SK-N-SH (cell line): ENCODE measurements around the gene SLC26A4. TPM values are rescaled to one million over a fixed set of nuclear protein-coding genes. Genes with fewer than 3 reads are reported as not detected.

Experiments used
- CTCF ChIA-PET: fragments of 300-600, 350-600 bp; formaldehyde crosslinking; extraction: SDS; loops from one replicate; lab custom pipeline; 2021; lab: Yijun Ruan, JAX
- POLR2A ChIA-PET: fragments of 350-600 bp; sonication (Branson Sonifier 250); formaldehyde crosslinking; extraction: SDS; loops from one replicate; lab custom pipeline; 2020; ENCODE audit warnings: antibody characterized with exemption, inconsistent platforms; lab: Yijun Ruan, JAX
- DNase-seq: peaks from one replicate; pipeline ENCODE4 v3.0.0; 2012
- H2AFZ ChIP-seq: fragments of 200-600 bp; sonication (generic); 2 replicates; pipeline ENCODE4 v1.8.1; 2016; ENCODE audit warnings: antibody characterized with exemption, mild to moderate bottlenecking, low read depth
- H3F3A ChIP-seq: fragments of 200-600 bp; sonication (generic); replicated peaks from 2 replicates; pipeline ENCODE3; 2016; ENCODE audit warnings: antibody characterized with exemption, mild to moderate bottlenecking; ENCODE audit not compliant: insufficient read depth
- H3K27ac ChIP-seq, 2 experiments: fragments of 200-500 bp in 1 of 2; fragments of 200-600 bp in 1 of 2; sonication (Bioruptor generic) in 1 of 2; sonication (generic), shearing (Covaris generic) in 1 of 2; 2 replicates each; pipeline versions ENCODE4 v1.5.1 to v1.6.1; 2014 to 2016; ENCODE audit warnings: low read depth in 2 of 2, inconsistent platforms in 1 of 2, low read length in 1 of 2, mild to moderate bottlenecking in 1 of 2, mixed read lengths in 1 of 2
- H3K27me3 ChIP-seq: fragments of 200-600 bp; sonication (generic), shearing (Covaris generic); 2 replicates; pipeline ENCODE4 v1.6.1; 2016; ENCODE audit warnings: mixed run types; ENCODE audit not compliant: insufficient read depth
- H3K36me3 ChIP-seq, 2 experiments: fragments of 200-500 bp in 1 of 2; fragments of 200-600 bp in 1 of 2; sonication (Bioruptor generic) in 1 of 2; sonication (generic) in 1 of 2; replicated peaks in 1 of 2; 2 replicates each; pipeline versions ENCODE3 to v1.5.1; 2014 to 2016; ENCODE audit warnings: low read length in 1 of 2, mild to moderate bottlenecking in 1 of 2; ENCODE audit not compliant: insufficient read depth in 2 of 2, control insufficient read depth in 1 of 2
- H3K4me1 ChIP-seq, 2 experiments: fragments of 200-500 bp in 1 of 2; fragments of 200-600 bp in 1 of 2; sonication (Bioruptor generic) in 1 of 2; sonication (generic), shearing (Covaris generic) in 1 of 2; 2 replicates each; pipeline versions ENCODE4 v1.5.1 to v1.6.1; 2014 to 2016; ENCODE audit warnings: low read depth in 1 of 2, low read length in 1 of 2, mixed run types in 1 of 2; ENCODE audit not compliant: insufficient read depth in 2 of 2, control insufficient read depth in 1 of 2
- H3K4me2 ChIP-seq: fragments of 200-600 bp; sonication (generic), shearing (Covaris generic); 2 replicates; pipeline ENCODE4 v1.6.1; 2017; ENCODE audit warnings: mixed run types
- H3K4me3 ChIP-seq, 2 experiments: fragments of 200-500 bp in 1 of 2; fragments of 200-600 bp in 1 of 2; sonication (Bioruptor generic) in 1 of 2; sonication (generic), shearing (Covaris generic) in 1 of 2; 2 replicates each; pipeline versions ENCODE4 v1.5.1 to v1.8.1; 2014 to 2016; ENCODE audit warnings: low read depth in 2 of 2, inconsistent platforms in 1 of 2, low read length in 1 of 2, mild to moderate bottlenecking in 1 of 2, mixed read lengths in 1 of 2, moderate library complexity in 1 of 2
- H3K79me2 ChIP-seq: fragments of 200-600 bp; sonication (generic); 2 replicates; pipeline ENCODE4 v1.8.1; 2017; ENCODE audit warnings: mild to moderate bottlenecking; ENCODE audit not compliant: insufficient read depth
- H3K9ac ChIP-seq: fragments of 200-600 bp; sonication (generic); 2 replicates; pipeline ENCODE4 v1.6.1; 2017; ENCODE audit warnings: mixed run types
- H3K9me2 ChIP-seq: fragments of 200-600 bp; sonication (generic); 2 replicates; pipeline ENCODE4 v1.6.1; 2017; ENCODE audit warnings: mixed run types
- H3K9me3 ChIP-seq: fragments of 200-600 bp; sonication (generic); 2 replicates; pipeline ENCODE4 v1.6.1; 2017; ENCODE audit warnings: mixed run types, mild to moderate bottlenecking, moderate library complexity
- H4K20me1 ChIP-seq: fragments of 200-600 bp; sonication (generic); 2 replicates; pipeline ENCODE4 v1.6.1; 2017; ENCODE audit warnings: mild to moderate bottlenecking, mixed run types; ENCODE audit not compliant: insufficient read depth
- GATA2 ChIP-seq: sonication (generic); formaldehyde crosslinking; IDR thresholded peaks from 2 replicates; pipeline ENCODE4 v1.5.0; 2020; ENCODE audit warnings: mild to moderate bottlenecking, missing genetic modification reagents
- IRF3 ChIP-seq: fragments of 150-350 bp; IDR thresholded peaks from 2 replicates; pipeline ENCODE4 v1.6.1; 2016; ENCODE audit warnings: mild to moderate bottlenecking, low read depth, low read length
- JUND ChIP-seq: IDR thresholded peaks from 2 replicates; pipeline ENCODE4 v1.4.0; 2012
- MXI1 ChIP-seq: IDR thresholded peaks from 2 replicates; pipeline ENCODE4 v1.6.1; 2012; ENCODE audit warnings: mild to moderate bottlenecking, low read depth, low read length, improper control_type of control experiment
- NFIC ChIP-seq: IDR thresholded peaks from 2 replicates; pipeline ENCODE4 v1.4.0; 2012; ENCODE audit warnings: borderline replicate concordance
- POLR2AphosphoS5 ChIP-seq: IDR thresholded peaks from 2 replicates; pipeline ENCODE4 v1.6.1; 2012; ENCODE audit warnings: low read depth, low read length
- RAD21 ChIP-seq: IDR thresholded peaks from 2 replicates; pipeline ENCODE4 v1.6.1; 2012; ENCODE audit warnings: mild to moderate bottlenecking, low read length
- RXRA ChIP-seq: IDR thresholded peaks from 2 replicates; pipeline ENCODE4 v1.4.0; 2012; ENCODE audit warnings: low read depth, mild to moderate bottlenecking, borderline replicate concordance
- SIN3A ChIP-seq: IDR thresholded peaks from 2 replicates; pipeline ENCODE4 v1.6.1; 2012; ENCODE audit warnings: low read depth, mild to moderate bottlenecking, low read length, moderate library complexity, borderline replicate concordance
- SMC3 ChIP-seq: IDR thresholded peaks from 2 replicates; pipeline ENCODE4 v1.6.1; 2012; ENCODE audit warnings: low read depth, low read length, improper control_type of control experiment
- TAF1 ChIP-seq: IDR thresholded peaks from 2 replicates; pipeline ENCODE4 v1.6.1; 2012; ENCODE audit warnings: low read depth, mild to moderate bottlenecking, low read length, moderate library complexity, borderline replicate concordance
- TCF12 ChIP-seq: IDR thresholded peaks from 2 replicates; pipeline ENCODE4 v1.4.0; 2012
- TEAD4 ChIP-seq: IDR thresholded peaks from 2 replicates; pipeline ENCODE4 v1.4.0; 2012; ENCODE audit warnings: mild to moderate bottlenecking, borderline replicate concordance; ENCODE audit not compliant: insufficient read depth
- YY1 ChIP-seq: IDR thresholded peaks from 2 replicates; pipeline ENCODE4 v1.4.0; 2012; ENCODE audit warnings: low read depth, mild to moderate bottlenecking
- ZBTB33 ChIP-seq: IDR thresholded peaks from 2 replicates; pipeline ENCODE4 v1.4.0; 2012; ENCODE audit warnings: low read depth, borderline replicate concordance
- WGBS: methylation state at CpG from one replicate; pipeline ENCODE4 v1.1.6; 2017; ENCODE audit warnings: low lambda C conversion rate; 5-methylcytosine and 5-hydroxymethylcytosine counted together
- polyA plus RNA-seq, 3 experiments: library from polyadenylated mRNA; depleted of rRNA; stranded (reverse); fragments of >200 nt; gene quantifications; 2 replicates each; pipeline ENCODE4 v1.2.3, GENCODE V29; 2012
- TF ChIP-seq, protein P1 (sequence below): fragments of 150-350 bp; IDR thresholded peaks from 2 replicates; pipeline ENCODE4 v1.6.1; 2017; ENCODE audit warnings: antibody characterized with exemption, low read length, low read depth, borderline replicate concordance
- TF ChIP-seq, protein P2 (sequence below): fragments of 200-600 bp; sonication (generic); IDR thresholded peaks from 2 replicates; pipeline ENCODE4 v1.6.1; 2017; ENCODE audit warnings: antibody characterized with exemption, mild to moderate bottlenecking, moderate library complexity

The SLC26A4 gene
- polyA plus RNA-seq, 1 of the 3 experiments (the other 2 are of a cell fraction): 0.61 TPM

DNA sequence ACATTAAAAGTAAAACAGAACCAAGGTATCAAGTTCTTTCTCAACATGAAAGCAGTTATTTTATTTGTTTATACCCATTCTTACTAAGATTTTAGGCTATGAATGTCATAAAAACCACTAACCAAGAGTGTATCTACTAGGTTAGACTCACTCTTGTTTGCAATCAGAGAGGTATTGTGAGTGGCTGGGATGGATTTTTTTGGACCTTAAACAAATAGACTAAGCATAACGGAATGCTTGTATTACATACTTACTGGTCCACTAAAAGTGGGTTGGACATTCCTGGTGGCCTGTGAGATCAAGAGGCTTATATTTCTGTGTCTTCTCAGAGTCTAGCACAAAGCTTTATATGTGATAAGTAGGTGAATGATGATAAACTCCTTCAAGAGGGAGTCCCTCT, 50.7 kb downstream of the SLC26A4 start:
- Histone ChIP-seq H3K4me2 (no peak overlapping the region), H4K20me1 (no peaks in the 10 kb centered on the region), H2AFZ (no peak overlapping the region), H3K9me3 (no peaks in the 10 kb centered on the region), H3K79me2 (no peaks in the 10 kb centered on the region), H3K4me1 (no peaks in the 10 kb centered on the region), H3K4me3 (no peak overlapping the region), H3K27me3 (no peaks in the 10 kb centered on the region), H3K27ac (no peak overlapping the region), H3F3A (no peaks in the 10 kb centered on the region), H3K36me3 (no peaks in the 10 kb centered on the region), H3K9ac (no peak overlapping the region), H3K9me2 (no peaks in the 10 kb centered on the region)
- WGBS: 54% methylated on average over 1 of the region's 1 CpG
- no peak for TF ChIP-seq TAF1
- no peak for TF ChIP-seq POLR2AphosphoS5
- TF ChIP-seq, protein P1, sequence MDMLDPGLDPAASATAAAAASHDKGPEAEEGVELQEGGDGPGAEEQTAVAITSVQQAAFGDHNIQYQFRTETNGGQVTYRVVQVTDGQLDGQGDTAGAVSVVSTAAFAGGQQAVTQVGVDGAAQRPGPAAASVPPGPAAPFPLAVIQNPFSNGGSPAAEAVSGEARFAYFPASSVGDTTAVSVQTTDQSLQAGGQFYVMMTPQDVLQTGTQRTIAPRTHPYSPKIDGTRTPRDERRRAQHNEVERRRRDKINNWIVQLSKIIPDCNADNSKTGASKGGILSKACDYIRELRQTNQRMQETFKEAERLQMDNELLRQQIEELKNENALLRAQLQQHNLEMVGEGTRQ: no peak
- no peak for TF ChIP-seq JUND
- no peak for TF ChIP-seq SIN3A
- no peak for TF ChIP-seq MXI1
- TF ChIP-seq RAD21: no peak
- no peak for TF ChIP-seq IRF3
- TF ChIP-seq RXRA: no peak
- TF ChIP-seq NFIC: no peak
- TF ChIP-seq TEAD4: no peak
- TF ChIP-seq ZBTB33: no peak
- TF ChIP-seq TCF12: no peak
- TF ChIP-seq, protein P2, sequence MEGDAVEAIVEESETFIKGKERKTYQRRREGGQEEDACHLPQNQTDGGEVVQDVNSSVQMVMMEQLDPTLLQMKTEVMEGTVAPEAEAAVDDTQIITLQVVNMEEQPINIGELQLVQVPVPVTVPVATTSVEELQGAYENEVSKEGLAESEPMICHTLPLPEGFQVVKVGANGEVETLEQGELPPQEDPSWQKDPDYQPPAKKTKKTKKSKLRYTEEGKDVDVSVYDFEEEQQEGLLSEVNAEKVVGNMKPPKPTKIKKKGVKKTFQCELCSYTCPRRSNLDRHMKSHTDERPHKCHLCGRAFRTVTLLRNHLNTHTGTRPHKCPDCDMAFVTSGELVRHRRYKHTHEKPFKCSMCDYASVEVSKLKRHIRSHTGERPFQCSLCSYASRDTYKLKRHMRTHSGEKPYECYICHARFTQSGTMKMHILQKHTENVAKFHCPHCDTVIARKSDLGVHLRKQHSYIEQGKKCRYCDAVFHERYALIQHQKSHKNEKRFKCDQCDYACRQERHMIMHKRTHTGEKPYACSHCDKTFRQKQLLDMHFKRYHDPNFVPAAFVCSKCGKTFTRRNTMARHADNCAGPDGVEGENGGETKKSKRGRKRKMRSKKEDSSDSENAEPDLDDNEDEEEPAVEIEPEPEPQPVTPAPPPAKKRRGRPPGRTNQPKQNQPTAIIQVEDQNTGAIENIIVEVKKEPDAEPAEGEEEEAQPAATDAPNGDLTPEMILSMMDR: no peak
- no peak for TF ChIP-seq SMC3
- TF ChIP-seq YY1: no peak
- no peak for TF ChIP-seq GATA2 (CRISPR knock-in tag)
- ChIA-PET CTCF (interaction anchor here (1.3 to 2.8 kb wide), 4 partner anchors 10 to 248 kb away, joined by 3 to 17 read pairs (median 9); no protein-coding TSS in a partner anchor), POLR2A (interaction anchor here (1.0 kb wide), 1 partner anchor 126 kb away, joined by 4 read pairs; no protein-coding TSS in a partner anchor)
- DNase-seq: no peak
